ENCODE data around the gene IDH3A.

IDH3A gene

DNA sequence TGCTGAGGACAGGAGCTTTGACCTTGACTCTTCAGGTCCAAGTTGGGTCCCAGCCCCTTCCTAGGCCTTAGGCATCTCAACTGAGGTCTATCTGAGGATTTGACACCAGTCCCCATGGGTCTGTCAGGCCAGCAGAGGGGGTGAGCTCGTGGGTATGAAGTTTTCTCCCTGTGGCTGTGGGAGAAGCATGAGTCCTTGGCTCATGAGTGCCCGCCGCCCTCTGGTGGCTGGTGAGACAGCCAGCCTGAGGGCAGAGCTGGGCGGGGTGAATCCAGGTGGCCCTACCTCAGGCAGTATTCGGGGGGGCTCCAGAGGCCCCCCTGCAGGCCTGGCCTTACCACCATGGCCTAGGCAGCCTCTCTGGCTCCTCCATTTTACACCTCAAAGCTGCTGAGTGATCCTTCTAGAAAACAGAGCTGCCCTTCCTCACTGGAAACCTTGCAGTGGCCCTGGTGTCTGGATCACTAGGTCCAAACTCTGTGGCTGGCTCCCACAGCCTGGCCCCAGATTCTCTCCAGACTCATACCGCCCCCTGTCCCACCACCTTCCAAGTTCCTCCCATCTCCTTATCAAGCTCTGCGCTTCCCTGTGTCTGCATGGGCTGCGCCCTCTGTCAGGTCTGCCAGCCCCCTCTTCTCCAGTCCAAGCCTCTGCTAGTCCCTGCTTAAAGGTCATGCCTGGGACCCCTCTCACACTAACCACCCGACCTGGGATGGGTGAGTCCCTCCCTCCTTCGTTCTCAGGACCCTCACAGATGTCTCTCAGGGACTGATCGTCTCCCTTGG is 40.7 kb upstream of the IDH3A start:
- H3K27ac ChIP-seq (ENCODE audit: low read depth, low read length) = no peak overlapping the region
- no peak overlapping the region for H3K9ac ChIP-seq (ENCODE audit: low read length)
- no peaks in the 10 kb centered on the region for H3K27me3 ChIP-seq (ENCODE audit: control insufficient read depth, insufficient read depth, low read length)
- H3K4me1 ChIP-seq (ENCODE audit: control insufficient read depth, insufficient read depth, low read length) = peaks cover under 1% of the 10 kb centered on the region; the same call in 1 of the 2 replicates
- no peak overlapping the region for H3K4me3 ChIP-seq (ENCODE audit: low read depth, low read length)
- H3K36me3 ChIP-seq (ENCODE audit: control insufficient read depth, insufficient read depth, low read length) = peaks cover 7% of the 10 kb centered on the region
- H3K9me3 ChIP-seq (ENCODE audit: control insufficient read depth, insufficient read depth, low read depth, low read length) = no peaks in the 10 kb centered on the region

DNA sequence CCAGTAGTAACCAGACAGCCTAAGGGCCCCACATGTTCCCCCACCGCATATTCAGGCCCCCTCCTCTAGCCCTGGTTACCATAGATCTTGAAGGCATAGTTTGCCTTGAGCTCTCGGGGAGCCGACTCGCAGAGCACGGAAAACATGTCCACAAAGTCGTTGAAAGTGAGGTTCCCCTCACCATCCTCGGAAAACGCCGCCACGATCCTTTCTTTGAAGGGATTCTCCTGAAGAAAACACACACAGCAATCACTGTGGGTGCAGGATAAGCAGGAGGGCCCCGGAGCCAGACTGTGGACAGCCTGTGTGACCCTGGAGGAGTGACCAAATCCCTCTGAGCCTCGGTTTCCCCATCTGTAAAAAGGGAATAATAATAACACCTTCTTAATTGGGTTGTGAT is 40.0 kb upstream of the IDH3A start:
- Histone ChIP-seq H3K4me3 (ENCODE audit: low read depth, low read length) (no peak overlapping the region), H3K36me3 (ENCODE audit: control insufficient read depth, insufficient read depth, low read length) (peaks cover 7% of the 10 kb centered on the region), H3K27me3 (ENCODE audit: control insufficient read depth, insufficient read depth, low read length) (no peaks in the 10 kb centered on the region), H3K9me3 (ENCODE audit: control insufficient read depth, insufficient read depth, low read depth, low read length) (no peaks in the 10 kb centered on the region), H3K27ac (ENCODE audit: low read depth, low read length) (no peak overlapping the region), H3K4me1 (ENCODE audit: control insufficient read depth, insufficient read depth, low read length) (peaks cover 6% of the 10 kb centered on the region), H3K9ac (ENCODE audit: low read length) (no peak overlapping the region)

GRCh38 chr15:78110096-78110495 is 39.1 kb upstream of the IDH3A start:
- Histone ChIP-seq H3K9me3 (ENCODE audit: control insufficient read depth, insufficient read depth, low read depth, low read length) (no peaks in the 10 kb centered on the region), H3K4me1 (ENCODE audit: control insufficient read depth, insufficient read depth, low read length) (peaks cover 6% of the 10 kb centered on the region), H3K4me3 (ENCODE audit: low read depth, low read length) (no peak overlapping the region), H3K36me3 (ENCODE audit: control insufficient read depth, insufficient read depth, low read length) (peaks cover 7% of the 10 kb centered on the region), H3K9ac (ENCODE audit: low read length) (no peak overlapping the region), H3K27me3 (ENCODE audit: control insufficient read depth, insufficient read depth, low read length) (no peaks in the 10 kb centered on the region), H3K27ac (ENCODE audit: low read depth, low read length) (no peak overlapping the region)

- Histone ChIP-seq H3K36me3 (ENCODE audit: control insufficient read depth, insufficient read depth, low read length) (0 out of 2 replicates have a peak, but pooled peaks cover under 1% of the 10 kb centered on the region), H3K27ac (ENCODE audit: low read depth, low read length) (no peak overlapping the region), H3K4me3 (ENCODE audit: low read depth, low read length) (no peak overlapping the region), H3K9ac (ENCODE audit: low read length) (no peak overlapping the region), H3K4me1 (ENCODE audit: control insufficient read depth, insufficient read depth, low read length) (peaks cover 6% of the 10 kb centered on the region), H3K27me3 (ENCODE audit: control insufficient read depth, insufficient read depth, low read length) (no peaks in the 10 kb centered on the region), H3K9me3 (ENCODE audit: control insufficient read depth, insufficient read depth, low read depth, low read length) (no peaks in the 10 kb centered on the region)
These were observed 38.2 kb upstream of the IDH3A start for GRCh38 chr15:78110916-78111475.

DNA sequence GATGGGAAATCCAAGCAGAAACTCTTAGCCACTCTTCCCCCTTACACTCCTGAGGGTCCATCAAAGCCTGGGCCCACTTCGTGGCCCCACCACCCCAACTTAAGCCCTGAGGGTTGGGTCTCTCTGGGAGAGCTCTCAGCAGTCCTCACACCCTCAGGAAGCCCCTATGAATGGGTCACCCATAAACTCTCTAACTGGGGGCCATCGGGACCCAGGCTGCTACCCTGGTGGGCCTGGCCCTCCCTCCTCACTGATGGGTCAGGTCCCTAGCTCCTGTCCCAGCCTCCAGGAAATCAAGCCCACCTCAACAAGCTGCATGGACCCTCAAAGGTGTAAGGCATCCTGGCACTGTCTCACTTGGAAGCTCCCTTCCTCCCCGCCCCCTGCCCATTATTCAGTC is 37.4 kb upstream of the IDH3A start:
- Histone ChIP-seq H3K36me3 (ENCODE audit: control insufficient read depth, insufficient read depth, low read length) (no peaks in the 10 kb centered on the region), H3K9ac (ENCODE audit: low read length) (no peak overlapping the region), H3K27ac (ENCODE audit: low read depth, low read length) (no peak overlapping the region), H3K4me1 (ENCODE audit: control insufficient read depth, insufficient read depth, low read length) (peaks cover 6% of the 10 kb centered on the region), H3K27me3 (ENCODE audit: control insufficient read depth, insufficient read depth, low read length) (no peaks in the 10 kb centered on the region), H3K9me3 (ENCODE audit: control insufficient read depth, insufficient read depth, low read depth, low read length) (no peaks in the 10 kb centered on the region), H3K4me3 (ENCODE audit: low read depth, low read length) (no peak overlapping the region)

DNA sequence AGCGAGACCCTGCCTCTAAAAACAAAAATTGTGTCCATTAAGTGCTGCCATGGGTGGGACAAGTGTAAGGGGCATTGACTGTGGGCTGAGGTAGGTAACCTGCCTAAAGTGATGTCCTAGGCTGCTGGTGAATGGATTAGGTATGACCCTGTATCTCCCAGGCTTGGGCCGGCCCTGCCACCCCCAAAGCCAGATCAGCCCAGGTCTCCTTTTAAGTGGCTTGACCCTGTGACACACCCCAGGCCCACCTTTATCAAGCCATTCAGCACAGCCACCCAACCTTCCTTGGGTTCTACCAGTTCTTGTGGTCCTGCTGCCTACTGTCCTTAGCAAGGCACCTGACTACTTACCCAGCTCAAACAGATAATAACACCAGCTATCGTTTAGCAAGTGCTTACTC is 36.6 kb upstream of the IDH3A start:
- Histone ChIP-seq H3K36me3 (ENCODE audit: control insufficient read depth, insufficient read depth, low read length) (no peaks in the 10 kb centered on the region), H3K27ac (ENCODE audit: low read depth, low read length) (no peak overlapping the region), H3K9me3 (ENCODE audit: control insufficient read depth, insufficient read depth, low read depth, low read length) (no peaks in the 10 kb centered on the region), H3K9ac (ENCODE audit: low read length) (no peak overlapping the region), H3K27me3 (ENCODE audit: control insufficient read depth, insufficient read depth, low read length) (no peaks in the 10 kb centered on the region), H3K4me1 (ENCODE audit: control insufficient read depth, insufficient read depth, low read length) (peaks cover 6% of the 10 kb centered on the region), H3K4me3 (ENCODE audit: low read depth, low read length) (no peak overlapping the region)

DNA sequence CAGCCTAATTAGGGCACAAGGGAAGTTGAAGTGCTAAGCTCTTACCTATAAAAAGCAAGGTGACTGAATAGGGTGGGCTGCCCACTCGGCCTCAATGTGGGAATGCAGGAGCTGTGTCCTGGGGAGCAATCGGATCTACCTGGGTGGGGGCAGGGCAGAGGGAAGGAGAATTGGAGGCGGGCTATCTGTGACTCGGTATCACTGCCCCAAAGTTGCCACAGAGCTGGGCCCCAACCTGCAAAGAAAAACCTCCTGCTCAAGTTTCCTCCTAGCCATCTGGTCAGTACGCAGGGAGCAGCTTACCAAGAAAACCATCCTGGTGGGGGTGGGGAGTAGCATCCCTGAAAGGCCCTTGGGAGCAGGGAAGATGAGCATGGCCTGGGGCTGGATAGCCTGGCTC is 28.6 kb upstream of the IDH3A start:
- H3K27ac ChIP-seq (ENCODE audit: low read depth, low read length) = no peak overlapping the region
- H3K27me3 ChIP-seq (ENCODE audit: control insufficient read depth, insufficient read depth, low read length) = no peaks in the 10 kb centered on the region
- H3K9ac ChIP-seq (ENCODE audit: low read length) = no peak overlapping the region
- no peak overlapping the region for H3K4me3 ChIP-seq (ENCODE audit: low read depth, low read length)
- H3K9me3 ChIP-seq (ENCODE audit: control insufficient read depth, insufficient read depth, low read depth, low read length) = no peaks in the 10 kb centered on the region
- H3K4me1 ChIP-seq (ENCODE audit: control insufficient read depth, insufficient read depth, low read length) = peaks cover 10% of the 10 kb centered on the region
- H3K36me3 ChIP-seq (ENCODE audit: control insufficient read depth, insufficient read depth, low read length) = no peaks in the 10 kb centered on the region

DNA sequence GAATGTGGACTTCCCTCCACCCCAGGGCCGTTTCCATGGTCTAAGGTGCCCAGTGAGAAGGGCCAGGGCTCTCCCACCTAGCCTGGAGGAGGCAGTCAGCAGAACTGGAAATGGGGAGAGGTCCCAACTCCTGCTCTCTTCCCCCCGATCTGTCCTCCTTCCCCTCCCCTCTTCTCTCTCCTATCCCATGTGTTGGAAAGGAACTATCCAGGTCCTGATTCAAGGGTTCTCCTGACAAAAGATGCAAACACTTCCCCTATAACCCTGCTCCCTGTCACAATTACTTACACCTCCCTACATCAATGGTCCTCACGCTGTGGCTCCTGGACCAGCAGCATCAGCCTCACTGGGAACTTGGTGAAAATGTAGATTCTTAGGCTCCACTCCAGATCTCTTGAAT is 23.9 kb upstream of the IDH3A start:
- Histone ChIP-seq H3K4me1 (ENCODE audit: control insufficient read depth, insufficient read depth, low read length) (peaks cover 22% of the 10 kb centered on the region), H3K9ac (ENCODE audit: low read length) (no peak overlapping the region), H3K36me3 (ENCODE audit: control insufficient read depth, insufficient read depth, low read length) (no peaks in the 10 kb centered on the region), H3K4me3 (ENCODE audit: low read depth, low read length) (no peak overlapping the region), H3K9me3 (ENCODE audit: control insufficient read depth, insufficient read depth, low read depth, low read length) (no peaks in the 10 kb centered on the region), H3K27ac (ENCODE audit: low read depth, low read length) (no peak overlapping the region), H3K27me3 (ENCODE audit: control insufficient read depth, insufficient read depth, low read length) (no peaks in the 10 kb centered on the region)

DNA sequence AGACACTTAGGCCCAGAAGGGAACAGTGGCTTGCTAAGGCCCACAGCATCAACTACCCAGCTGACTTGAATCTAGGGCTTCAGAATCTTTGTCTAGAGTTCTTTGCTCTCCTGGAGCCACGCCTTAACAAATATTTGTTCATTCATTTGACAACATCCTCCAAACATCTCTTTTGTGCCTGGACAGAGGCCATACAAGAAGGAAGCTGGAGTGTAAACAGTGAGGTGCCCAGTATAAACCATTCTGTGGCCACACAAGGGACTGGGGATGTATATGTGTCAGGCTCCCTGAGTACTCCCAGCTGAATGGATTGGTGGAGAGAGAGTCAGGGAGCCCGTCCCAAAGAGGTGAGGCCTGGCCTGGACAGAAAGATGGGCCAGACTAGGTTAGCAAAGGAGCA is 21.3 kb upstream of the IDH3A start:
- Histone ChIP-seq H3K27ac (ENCODE audit: low read depth, low read length) (no peak overlapping the region), H3K27me3 (ENCODE audit: control insufficient read depth, insufficient read depth, low read length) (no peaks in the 10 kb centered on the region), H3K9ac (ENCODE audit: low read length) (no peak overlapping the region), H3K36me3 (ENCODE audit: control insufficient read depth, insufficient read depth, low read length) (no peaks in the 10 kb centered on the region), H3K4me3 (ENCODE audit: low read depth, low read length) (no peak overlapping the region), H3K4me1 (ENCODE audit: control insufficient read depth, insufficient read depth, low read length) (peaks cover 18% of the 10 kb centered on the region; the same call in 1 of the 2 replicates), H3K9me3 (ENCODE audit: control insufficient read depth, insufficient read depth, low read depth, low read length) (no peaks in the 10 kb centered on the region)

- Histone ChIP-seq H3K27ac (ENCODE audit: low read depth, low read length) (no peak overlapping the region), H3K4me3 (ENCODE audit: low read depth, low read length) (no peak overlapping the region), H3K9me3 (ENCODE audit: control insufficient read depth, insufficient read depth, low read depth, low read length) (no peaks in the 10 kb centered on the region), H3K4me1 (ENCODE audit: control insufficient read depth, insufficient read depth, low read length) (peaks cover 18% of the 10 kb centered on the region; the same call in 1 of the 2 replicates), H3K9ac (ENCODE audit: low read length) (no peak overlapping the region), H3K27me3 (ENCODE audit: control insufficient read depth, insufficient read depth, low read length) (no peaks in the 10 kb centered on the region), H3K36me3 (ENCODE audit: control insufficient read depth, insufficient read depth, low read length) (no peaks in the 10 kb centered on the region)
These were observed 19.9 kb upstream of the IDH3A start for GRCh38 chr15:78129077-78129750.

DNA sequence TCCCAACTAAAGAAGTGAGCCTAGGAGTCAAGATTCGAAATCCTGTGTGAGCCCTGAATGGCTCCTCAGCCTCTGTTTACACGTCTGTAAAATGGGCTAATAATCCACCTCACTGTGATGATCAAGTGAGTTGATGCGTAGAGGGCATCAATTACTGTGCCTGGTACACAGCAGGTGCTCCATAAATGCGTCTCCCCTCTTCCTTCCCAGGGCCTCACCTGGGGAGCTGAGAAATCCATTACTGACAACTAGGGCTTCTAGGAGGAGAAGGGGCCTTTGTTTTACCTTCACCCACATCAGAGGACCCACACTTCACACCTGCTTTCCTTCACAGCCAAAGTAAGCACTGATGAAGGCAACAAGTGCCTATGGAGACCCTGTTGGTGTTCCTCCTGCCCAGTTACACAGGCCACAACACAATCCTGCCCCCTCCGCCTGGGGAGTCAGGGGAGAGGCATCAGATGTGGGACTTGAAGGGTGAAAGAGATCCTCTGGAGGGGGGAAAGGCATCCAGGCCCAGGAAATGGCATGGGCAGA is 19.3 kb upstream of the IDH3A start:
- Histone ChIP-seq H3K27me3 (ENCODE audit: control insufficient read depth, insufficient read depth, low read length) (no peaks in the 10 kb centered on the region), H3K9me3 (ENCODE audit: control insufficient read depth, insufficient read depth, low read depth, low read length) (no peaks in the 10 kb centered on the region), H3K4me1 (ENCODE audit: control insufficient read depth, insufficient read depth, low read length) (peaks cover 18% of the 10 kb centered on the region; the same call in 1 of the 2 replicates), H3K9ac (ENCODE audit: low read length) (no peak overlapping the region), H3K4me3 (ENCODE audit: low read depth, low read length) (no peak overlapping the region), H3K36me3 (ENCODE audit: control insufficient read depth, insufficient read depth, low read length) (no peaks in the 10 kb centered on the region), H3K27ac (ENCODE audit: low read depth, low read length) (no peak overlapping the region)

All from HUES6 (cell line).